ENCODE data around the gene IL17RA. TPM values are rescaled to one million over a fixed set of nuclear protein-coding genes. Genes with fewer than 3 reads are reported as not detected.
A peak's percentile ranks its signal among the peaks of the same experiment; 100 is the strongest.

IL17RA gene
- total and polyA plus RNA-seq, 4 donors: 9.0 to 45.1 (median 22.6) TPM

GRCh38 chr22:17079572-17079971 is 5.2 kb upstream of the IL17RA start:
- no peaks in the 10 kb centered on the region for H3K27me3 ChIP-seq (ENCODE audit: control insufficient read depth in 3 of 3, insufficient read depth in 3 of 3, low read length in 2 of 3)
- H3K27ac ChIP-seq (ENCODE audit: low read depth in 1 of 2, low read length in 1 of 2): no peak overlapping the region
- DNase-seq (peak in 1 of 3 donors; percentile 20), ATAC-seq (ENCODE audit: insufficient read depth, low FRiP score) (no peak)
- H3K4me3 ChIP-seq: no peak overlapping the region
- no peak for TF ChIP-seq CTCF (IDR thresholded peaks at IDR 0.05; ENCODE audit: control extremely low read depth, extremely low read depth)
- H3K4me1 ChIP-seq (ENCODE audit: control insufficient read depth in 5 of 5, insufficient read depth in 5 of 5, low read length in 5 of 5): peaks cover 0 to 4% (median 0%) of the 10 kb centered on the region in 5 donors
- 59 to 68% methylated on average over 4 of the region's 4 CpGs for WGBS, 2 donors
- no peak overlapping the region for H3K9ac ChIP-seq (ENCODE audit: insufficient read depth in 1 of 2, low read length in 2 of 2)
- H3K9me3 ChIP-seq (ENCODE audit: control insufficient read depth in 4 of 4, insufficient read depth in 3 of 4, low read length in 3 of 4): no peaks in the 10 kb centered on the region
- no peaks in the 10 kb centered on the region for H3K36me3 ChIP-seq (ENCODE audit: control insufficient read depth in 4 of 4, insufficient read depth in 4 of 4, low read length in 4 of 4)

GRCh38 chr22:17083255-17083654 is 1.5 kb upstream of the IL17RA start:
- Histone ChIP-seq H3K27ac (ENCODE audit: low read depth in 1 of 2, low read length in 1 of 2) (no peak overlapping the region), H3K4me1 (ENCODE audit: control insufficient read depth in 5 of 5, insufficient read depth in 5 of 5, low read length in 5 of 5) (peaks cover 0 to 12% (median 0%) of the 10 kb centered on the region in 5 donors), H3K27me3 (ENCODE audit: control insufficient read depth in 3 of 3, insufficient read depth in 3 of 3, low read length in 2 of 3) (peaks cover 0 to 9% (median 0%) of the 10 kb centered on the region in 3 donors), H3K9me3 (ENCODE audit: control insufficient read depth in 4 of 4, insufficient read depth in 3 of 4, low read length in 3 of 4) (no peaks in the 10 kb centered on the region), H3K36me3 (ENCODE audit: control insufficient read depth in 4 of 4, insufficient read depth in 4 of 4, low read length in 4 of 4) (no peaks in the 10 kb centered on the region), H3K9ac (ENCODE audit: insufficient read depth in 1 of 2, low read length in 2 of 2) (no peak overlapping the region), H3K4me3 (no peak overlapping the region)
- no peak for TF ChIP-seq CTCF (IDR thresholded peaks at IDR 0.05; ENCODE audit: control extremely low read depth, extremely low read depth)
- no peak for ATAC-seq (ENCODE audit: insufficient read depth, low FRiP score)
- WGBS, 2 donors: 95 to 97% methylated on average over 5 of the region's 5 CpGs
- DNase-seq: no peak

- no peak for ATAC-seq (ENCODE audit: insufficient read depth, low FRiP score)
- Histone ChIP-seq H3K4me1 (ENCODE audit: control insufficient read depth in 5 of 5, insufficient read depth in 5 of 5, low read length in 5 of 5) (peaks cover 0 to 12% (median 0%) of the 10 kb centered on the region in 5 donors), H3K9me3 (ENCODE audit: control insufficient read depth in 4 of 4, insufficient read depth in 3 of 4, low read length in 3 of 4) (no peaks in the 10 kb centered on the region), H3K9ac (ENCODE audit: insufficient read depth in 1 of 2, low read length in 2 of 2) (no peak overlapping the region), H3K27ac (ENCODE audit: low read depth in 1 of 2, low read length in 1 of 2) (peak overlapping the region in 1 of 2 donors; percentile 99), H3K27me3 (ENCODE audit: control insufficient read depth in 3 of 3, insufficient read depth in 3 of 3, low read length in 2 of 3) (peaks cover 0 to 9% (median 0%) of the 10 kb centered on the region in 3 donors), H3K4me3 (no peak overlapping the region), H3K36me3 (ENCODE audit: control insufficient read depth in 4 of 4, insufficient read depth in 4 of 4, low read length in 4 of 4) (no peaks in the 10 kb centered on the region)
- WGBS, 2 donors: 85 to 88% methylated on average over 33 of the region's 33 CpGs
- no peak for DNase-seq
- TF ChIP-seq CTCF (IDR thresholded peaks at IDR 0.05; ENCODE audit: control extremely low read depth, extremely low read depth): no peak
These were observed 874 bp upstream of the IL17RA start for GRCh38 chr22:17083811-17084441.

All from lung (tissue), 12 donors.